NOMO-1 treated with DMSO at 0.1 percent for 48 hours (cell line): ENCODE results near the gene SDC1.

Source experiments
- DNase-seq: peaks from one replicate; lab custom pipeline; 2025; ENCODE audit not compliant: unreplicated experiment; lab: John Stamatoyannopoulos, UW

SDC1 gene

DNA sequence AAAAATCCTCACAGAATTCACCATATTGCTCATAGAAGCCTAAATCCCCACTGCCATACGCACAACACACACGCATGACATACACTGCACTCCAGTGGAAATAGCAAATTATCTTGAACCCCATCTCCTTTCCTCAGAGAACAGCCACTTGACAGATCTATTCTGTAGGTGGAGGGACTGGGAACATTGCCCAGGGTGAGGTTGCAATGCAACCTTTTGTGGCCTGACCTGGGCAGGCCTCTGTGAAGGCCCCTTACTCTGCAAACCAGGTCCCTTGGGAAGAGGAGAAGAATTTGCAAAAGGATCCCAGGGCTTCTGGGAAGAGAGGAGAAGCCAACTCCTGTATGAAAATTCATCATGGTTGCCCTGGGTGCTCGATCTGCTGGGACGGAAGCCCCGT, 51.9 kb downstream of the SDC1 start:
- DNase-seq: no peak

DNA sequence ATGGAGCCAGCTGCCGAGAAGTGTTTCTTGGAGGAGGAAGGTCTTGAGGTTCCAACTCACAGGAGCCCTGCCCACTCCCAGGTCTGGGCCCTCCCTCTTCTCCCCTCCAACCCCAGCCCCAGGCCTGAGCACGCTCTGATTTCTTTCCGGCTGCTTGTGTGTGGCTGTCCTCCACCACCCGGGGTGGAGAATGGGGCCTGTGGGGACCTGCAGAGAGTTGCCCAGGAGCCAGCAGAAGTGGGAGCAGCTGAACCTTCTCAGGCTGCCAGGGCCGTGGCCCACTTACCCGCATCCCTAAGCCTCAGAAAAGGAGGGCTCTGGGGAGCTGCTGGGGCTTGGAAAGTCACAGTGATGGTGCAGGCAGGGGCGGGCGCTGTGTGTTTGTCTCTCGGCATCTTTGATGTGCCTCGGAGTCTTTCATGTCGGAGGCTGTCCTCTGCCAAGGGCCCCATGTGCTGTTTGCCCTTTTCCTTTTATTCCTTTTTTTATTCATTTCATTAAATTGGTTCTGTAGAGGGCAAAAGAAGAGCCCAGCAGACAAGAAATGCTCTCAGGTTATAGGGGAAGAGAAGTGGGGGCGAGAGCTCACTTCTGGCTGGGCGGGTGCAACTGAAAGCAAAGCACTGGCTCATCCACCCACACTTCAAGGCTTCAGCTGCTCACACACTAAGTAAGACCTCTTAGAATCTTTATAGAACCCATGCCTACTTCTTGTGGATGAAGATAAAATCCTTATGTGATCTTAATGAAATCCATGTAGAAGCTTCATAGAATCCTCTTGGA, 52.5 kb downstream of the SDC1 start:
- no peak for DNase-seq

DNA sequence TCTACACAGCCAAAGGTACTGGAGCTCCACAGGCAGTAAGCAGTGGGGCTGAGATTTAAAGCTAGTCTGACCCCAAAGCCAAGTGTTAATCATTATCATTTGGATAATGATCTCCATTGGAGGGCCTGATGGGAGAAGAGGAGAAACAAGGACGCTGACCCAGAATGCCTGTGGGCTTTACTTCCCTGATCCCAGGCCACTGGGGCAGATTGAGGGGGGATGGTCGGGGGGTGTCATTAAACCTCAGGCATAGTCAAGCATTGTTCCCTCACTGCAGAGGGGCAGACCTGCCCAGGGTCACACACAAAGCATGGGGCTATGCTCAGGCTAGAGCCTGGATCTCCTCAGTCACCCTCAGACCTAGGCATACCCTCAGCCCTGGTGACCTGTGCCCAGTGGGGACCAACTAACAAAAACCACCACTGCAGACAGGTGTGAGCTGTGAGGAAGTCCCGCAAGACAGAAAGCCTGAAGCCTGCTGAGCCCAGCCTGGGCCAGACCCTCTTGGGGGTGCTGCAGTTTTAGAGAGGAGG, 53.4 kb downstream of the SDC1 start:
- no peak for DNase-seq

DNA sequence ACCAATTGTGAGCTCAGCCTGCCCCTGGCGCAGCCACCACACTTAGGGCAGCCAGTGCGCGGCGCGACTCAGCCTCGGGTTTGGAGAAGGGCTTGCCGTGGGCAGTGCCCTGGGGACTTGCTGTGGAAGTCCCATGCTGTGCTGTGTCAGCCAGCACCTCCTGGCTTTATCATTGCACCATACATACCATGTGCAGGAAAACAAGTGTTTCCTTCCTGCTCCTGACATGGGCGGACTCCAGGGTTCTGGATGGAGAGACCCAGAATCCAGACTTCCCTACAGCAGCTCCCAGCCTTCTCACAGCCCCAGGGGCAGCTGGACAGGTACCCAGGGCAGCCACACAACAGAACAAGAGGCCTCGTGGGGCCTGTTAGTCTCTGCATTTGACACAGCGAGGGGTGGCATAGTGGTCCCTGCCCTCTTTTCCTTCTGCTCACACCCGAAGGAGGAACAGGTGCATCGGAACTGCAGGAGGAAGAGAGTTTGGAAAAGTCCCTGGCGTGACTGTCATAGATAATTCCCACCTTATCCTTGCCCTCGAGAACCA, 54.2 kb downstream of the SDC1 start:
- no peak for DNase-seq

DNA sequence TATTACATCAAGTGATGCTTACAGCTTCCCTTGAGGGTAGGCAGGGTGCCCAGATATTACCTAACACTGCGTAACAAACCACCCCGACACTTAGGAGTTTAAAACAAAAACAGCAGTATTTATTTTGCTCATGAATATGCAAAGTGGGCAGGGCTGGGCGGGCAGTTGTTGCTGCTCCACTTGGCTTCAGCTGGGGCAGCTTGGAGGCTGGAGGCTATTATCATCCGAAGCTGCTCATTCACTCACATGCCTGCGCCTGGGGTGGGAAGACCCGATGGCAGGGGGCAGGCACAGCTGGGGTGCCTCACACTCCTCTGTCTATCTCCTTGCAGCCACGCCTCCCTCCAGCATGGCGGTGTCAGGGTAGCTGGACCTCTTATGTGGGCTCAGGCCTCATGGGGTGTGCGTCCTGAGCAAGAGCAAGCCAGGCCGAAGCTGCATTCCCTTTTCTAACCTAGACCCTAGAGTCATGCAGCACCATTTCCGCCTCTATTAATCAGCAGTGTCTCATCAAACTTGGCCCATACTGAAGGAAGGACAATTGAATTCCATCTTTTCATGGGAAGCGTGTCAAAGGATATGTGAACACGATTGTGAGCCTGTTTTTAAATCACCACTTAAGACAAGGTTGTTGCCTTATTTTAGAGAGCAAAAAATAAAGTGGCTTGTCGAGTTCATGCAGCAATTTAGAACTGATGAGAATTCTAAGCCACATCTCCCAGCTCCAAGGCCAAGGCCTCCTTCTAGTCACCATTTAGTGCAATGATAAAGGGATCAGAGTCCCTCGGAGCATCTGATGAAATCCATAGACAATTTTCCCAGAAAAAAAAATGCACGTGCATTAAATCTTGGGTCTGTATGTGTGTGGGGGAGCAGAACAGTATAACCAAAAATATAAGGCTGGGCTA, 54.9 kb downstream of the SDC1 start:
- DNase-seq: no peak

DNA sequence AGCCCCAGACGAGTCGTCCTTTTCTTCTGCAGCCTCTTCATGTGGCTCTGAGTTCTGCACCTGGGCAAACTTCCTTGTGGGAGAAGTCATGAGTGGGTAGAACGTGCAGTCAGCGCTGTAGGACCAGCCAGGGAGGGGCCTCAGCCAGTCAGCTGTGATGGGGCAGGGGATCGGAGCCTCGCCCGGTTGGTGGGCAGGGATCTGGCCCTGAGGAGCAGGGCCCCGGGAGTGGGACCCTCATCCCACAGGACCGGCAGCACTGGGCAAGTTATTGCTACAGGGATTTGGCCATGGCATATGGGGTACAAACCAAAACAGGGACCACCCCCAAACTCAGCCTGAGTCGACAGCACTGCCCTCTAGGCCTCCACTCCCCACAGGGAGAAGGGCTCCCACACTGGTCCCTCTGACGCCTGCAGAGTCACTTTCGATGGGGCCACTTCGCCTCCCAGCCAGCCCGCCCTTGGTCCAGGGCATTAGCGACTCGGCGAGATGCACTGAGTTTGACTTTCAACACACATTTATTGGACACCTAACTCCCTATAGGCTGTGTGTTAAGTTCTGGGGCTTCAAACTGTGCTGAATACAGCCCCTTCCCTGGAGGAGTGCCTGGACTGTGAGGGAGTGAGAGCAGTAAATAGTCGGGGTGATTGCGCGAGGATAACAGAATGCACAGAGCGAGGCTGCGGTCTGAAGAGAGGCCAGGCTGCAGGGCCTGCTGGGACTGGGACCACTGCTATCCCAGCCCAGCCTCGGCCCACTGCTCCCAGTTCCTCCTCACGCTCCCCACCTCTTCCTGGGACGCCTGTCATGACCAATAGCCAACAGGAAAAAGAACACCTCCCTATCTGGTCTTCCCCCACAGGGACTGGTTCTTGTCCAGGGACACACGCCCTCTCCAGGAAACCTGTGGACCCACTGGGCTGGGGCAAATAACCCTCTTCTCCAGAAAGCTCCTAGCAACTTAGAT, 55.9 kb downstream of the SDC1 start:
- no peak for DNase-seq

DNA sequence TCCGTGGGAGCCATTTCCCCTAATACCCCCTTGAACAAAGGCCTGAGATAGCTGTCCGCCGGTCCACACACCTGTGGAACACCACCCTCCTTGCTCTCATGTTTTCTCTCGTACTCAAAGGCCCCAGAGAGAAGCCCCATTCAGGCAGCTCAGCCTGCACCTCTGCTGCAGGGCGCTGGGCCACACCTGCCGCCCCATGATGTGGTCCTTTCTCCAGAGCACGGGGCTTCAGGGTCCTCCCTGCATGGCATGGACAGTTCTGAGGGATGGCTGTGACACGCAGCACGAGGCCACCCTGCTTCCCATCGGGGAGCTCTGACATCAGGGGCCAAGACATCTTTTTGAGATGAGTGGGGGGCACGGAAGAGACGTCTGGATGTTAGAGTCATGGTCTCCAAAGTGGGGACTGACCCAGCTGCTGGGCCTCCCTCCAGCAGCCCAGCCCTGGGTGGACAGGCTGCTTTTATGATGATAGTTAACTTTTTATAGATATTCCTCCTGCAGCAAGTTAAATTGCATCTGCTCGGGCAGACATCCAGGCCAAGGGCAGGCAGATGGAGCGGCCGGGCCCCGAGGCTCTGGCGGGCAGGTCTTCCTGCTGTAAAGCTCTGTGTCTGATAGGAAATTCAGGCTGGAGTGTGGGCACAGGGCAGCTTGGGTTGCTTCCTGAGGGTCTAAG, 56.7 kb downstream of the SDC1 start:
- no peak for DNase-seq

DNA sequence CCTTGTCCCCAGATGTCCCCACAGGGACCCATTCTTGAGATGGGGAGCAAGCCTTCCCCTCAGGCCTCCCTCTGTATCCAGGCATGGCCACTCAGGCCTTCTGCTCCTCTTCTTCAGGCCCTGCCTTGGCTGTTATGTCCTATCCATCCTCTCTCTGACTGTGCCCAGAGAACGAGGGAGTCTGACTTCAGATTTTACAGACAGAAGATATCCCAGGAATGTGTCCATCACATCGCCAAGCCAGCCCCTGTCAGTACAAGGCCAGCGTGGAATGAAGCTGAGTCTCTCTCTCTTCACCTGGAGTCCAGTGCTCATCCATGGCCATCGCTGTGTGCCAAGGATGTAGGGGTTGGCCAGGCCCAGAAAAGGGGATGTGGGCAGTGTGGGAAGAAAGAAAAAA, 57.6 kb downstream of the SDC1 start:
- DNase-seq: no peak

DNA sequence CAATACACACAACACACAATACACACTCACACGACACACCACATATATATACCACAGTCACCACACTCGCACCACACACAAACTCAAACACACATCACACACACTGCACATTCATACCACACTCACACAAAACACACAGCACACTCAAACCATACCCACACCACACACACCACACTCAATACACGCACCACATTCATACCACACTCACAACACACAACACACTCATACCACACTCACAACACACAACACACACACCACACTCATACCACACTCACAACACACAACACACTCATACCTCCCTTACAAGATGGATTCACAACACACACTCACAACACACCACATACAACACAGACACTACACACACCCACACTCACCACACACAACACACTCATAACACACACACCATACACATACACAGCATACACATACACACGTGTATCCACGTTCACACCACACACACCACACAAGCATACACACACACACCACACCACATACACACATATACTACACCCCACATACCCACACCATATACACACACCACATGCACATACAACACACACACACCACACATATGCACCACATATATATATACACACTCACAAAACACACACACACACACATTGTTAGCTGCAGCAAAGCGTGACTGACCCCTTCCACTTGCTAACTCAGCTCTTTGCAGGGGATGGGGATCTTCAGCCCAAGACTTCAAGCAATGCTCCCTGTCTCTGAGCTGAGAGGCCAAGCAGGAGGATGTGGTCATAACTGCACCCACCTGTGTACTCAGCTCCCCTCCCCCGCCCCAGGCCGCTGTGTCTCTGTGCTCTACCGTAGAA, 59.0 kb downstream of the SDC1 start:
- no peak for DNase-seq

DNA sequence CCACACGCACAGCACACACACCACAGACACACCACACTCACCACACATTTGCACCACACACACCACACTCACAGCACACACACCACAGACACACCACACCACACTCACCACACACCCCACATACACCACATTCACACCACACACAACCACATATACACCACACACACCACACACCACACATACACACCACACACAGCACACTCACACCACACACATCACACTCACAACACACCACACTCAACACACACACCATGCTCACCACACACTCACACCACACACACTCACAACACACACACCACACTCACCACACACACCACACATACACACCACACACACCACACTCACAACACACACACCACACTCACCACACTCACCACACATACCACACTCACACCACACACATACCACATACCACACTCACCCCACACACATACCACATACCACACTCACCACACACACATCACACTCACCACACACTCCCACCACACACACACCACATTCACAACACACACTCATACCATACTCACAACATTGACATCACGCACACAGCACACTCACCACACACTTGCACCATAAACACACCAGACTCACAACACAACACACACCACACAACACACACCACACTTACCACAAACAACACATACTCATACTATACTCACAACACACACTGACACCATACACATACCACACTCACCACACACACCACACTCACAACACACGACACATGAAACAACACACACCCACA, 60.0 kb downstream of the SDC1 start:
- no peak for DNase-seq

DNA sequence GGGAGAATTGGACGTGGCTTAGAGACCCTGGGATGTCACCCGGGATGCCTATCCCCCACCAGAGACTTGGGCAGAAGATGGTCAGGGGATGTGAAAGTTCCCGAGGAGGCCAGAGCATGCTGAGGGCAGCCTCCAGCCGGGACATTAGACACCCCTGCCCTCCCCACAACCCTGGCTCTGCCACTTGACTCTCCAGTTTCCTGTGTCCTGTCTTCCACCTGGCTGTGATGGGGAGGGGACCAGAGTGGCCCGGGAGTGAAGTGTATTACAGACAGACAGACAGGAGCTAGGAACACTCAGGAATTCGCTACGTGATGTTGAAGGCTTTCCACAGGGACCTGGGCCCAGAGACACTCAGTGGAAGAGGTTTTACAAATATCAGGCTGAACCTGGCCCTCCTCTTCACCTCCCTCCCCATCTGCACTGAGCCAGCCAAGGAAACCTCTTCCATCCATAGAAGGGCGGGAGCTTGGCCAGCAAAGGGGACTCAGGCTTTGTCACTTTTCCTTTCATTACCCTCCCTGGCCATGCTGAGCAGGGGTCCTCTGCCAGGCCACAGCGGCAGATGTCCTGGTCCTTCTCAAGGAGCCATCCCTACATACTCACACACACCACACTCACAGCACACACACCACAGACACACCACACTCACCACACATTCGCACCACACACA, 60.7 kb downstream of the SDC1 start:
- DNase-seq: no peak

DNA sequence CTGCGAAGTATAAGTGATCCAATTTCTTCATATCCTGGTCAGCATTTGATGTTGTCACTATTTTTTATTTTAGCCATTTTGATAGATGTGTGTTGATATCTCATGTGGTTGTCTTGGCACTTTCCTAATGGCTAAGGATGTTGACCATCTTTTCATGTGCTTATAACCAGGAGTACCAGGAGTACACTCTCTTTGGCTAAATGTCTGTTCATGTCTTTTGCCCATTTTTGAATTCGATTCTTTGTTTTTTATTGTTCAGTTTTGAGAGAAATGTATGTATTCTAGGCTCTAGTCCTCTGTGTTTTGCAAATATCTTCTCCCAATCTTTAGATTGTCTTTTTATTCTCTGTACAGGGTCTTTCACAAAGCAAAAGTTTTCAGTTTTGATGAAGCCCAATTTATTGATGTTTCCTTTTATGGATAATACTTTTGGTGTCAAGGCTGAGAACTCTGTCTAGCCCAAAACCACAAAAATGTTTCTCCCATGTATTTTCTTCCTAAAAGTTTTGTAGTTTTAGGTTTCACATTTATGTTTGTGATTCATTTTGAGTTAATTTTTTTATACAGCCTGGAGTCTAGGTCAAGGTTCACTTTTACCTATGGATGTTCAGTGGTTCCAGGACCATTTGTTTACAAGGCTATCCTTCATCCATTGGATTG, 65.4 kb downstream of the SDC1 start:
- DNase-seq: no peak

DNA sequence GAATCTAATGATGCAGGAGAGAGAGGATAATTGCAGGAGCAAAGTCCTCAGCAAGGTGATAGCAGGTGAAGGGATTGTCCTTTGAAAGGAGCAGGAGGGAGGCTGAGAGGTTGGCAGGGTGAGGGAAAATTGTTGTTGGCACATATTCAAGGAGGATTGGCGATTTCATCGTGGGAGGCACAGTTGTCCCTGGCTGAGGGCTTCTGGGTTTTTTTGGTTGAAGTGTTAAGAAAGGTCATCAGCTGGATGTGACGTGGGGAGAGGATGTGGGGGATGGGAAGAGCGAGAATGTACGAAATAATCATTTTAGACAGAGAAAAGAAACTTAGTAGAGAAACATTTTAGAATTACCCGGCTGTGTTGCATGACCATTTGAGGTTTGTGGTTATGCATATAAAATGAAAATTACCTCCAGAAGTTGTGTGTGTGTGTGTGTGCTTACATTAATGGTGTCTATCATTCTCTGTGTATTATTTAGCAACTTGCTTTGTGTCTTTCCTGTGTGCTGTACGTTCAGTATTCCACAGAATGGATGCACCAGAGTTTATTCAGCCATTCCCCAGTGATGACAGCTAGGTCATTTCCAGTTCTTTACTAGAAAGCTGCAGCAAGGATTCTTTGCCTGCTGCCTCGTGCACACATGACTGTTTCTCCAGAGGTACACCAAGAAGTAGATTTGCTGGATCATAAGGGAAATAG, 67.6 kb downstream of the SDC1 start:
- no peak for DNase-seq

DNA sequence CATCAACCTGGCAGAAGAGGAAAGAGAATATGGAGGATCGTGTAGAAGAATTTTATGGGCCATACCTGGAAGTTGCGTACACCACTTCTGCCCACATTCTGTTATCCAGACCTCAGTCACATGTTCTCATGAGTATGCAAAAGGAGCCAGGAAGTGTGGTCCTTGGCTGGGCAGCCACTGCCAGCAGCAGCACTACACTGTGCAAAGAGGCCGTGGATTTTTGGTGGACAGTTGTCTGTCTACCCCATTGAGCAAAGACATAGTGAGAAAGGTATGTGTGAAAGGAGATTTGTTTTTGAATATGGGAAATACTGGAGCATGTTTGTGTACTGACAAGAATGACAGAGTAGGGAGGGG, 68.1 kb downstream of the SDC1 start:
- no peak for DNase-seq

DNA sequence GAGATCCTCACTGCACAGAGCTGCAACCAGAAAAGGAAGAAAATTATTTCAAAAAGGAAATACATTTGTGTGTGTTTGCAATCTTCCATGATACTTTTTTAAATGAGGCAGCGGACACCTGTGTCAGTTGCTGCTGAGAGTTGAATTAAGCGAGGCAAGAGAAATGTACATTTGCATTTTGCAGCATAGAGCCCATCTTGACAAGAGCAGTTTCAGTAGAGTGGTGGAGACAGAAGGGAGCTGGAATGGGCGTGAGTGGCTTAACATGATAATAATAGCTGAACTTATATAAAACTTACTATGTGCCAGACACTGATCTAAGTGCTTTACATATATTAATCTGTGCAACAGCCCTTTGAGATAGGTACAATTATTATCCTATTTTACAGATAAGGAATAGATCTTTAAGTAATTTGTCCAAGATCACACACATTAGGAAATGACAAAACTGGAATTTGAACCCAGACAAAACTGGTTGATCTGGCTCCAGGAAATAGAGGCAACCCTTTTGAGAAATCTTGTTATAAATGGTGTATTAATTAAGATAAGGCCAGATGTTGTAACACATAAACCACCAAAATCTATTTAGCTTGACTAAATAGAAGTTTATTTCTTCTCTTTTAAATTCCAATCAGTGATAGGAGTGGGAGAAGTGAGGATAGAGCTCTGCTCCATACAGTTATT, 68.7 kb downstream of the SDC1 start:
- no peak for DNase-seq

DNA sequence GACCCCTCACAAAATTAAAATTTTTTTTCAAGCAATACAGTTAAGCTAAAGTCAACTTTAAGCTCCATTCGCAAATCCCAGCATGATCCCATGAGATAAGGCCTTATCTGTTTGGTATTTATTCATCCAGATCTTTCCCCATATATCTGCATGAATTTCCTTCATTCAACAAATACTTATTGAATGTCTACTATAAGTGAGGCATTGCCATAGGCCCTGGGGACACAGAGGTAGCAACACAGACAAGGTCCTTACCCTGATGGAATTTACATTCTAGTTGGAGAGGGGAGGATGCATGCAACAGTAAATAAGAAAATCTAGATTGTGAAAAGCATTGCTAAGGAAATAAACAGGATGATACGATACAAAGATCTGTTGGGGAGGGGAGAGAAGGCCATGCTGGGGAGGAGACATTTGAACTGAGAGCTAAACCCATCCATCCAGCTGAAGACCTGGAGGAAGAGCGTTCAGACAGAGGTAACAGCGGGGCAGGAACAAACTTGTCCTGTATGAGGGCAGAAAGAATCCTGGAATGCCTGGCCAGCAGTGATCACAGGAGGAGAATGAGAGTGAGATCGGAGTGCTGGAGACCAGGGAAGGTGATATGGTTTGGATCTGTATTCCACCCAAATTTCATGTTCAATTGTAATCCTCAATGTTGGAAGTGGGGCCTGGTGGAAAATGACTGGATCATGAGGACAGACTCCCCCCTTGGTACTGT, 71.6 kb downstream of the SDC1 start:
- no peak for DNase-seq
